ENCODE data around the gene NIPAL3. TPM values are rescaled to one million over a fixed set of nuclear protein-coding genes. Genes with fewer than 3 reads are reported as not detected.

Gene NIPAL3
- total RNA-seq, 2 donors from 2014 or later, result 32.9 to 41.7 TPM

- H3K4me3 Mint-ChIP-seq, result peak overlapping the region; percentile 92
- DNase-seq (no peak), ATAC-seq (no peak)
- H3K9me3 ChIP-seq (ENCODE audit: control insufficient read depth, low read length, poor library complexity, severe bottlenecking), result no peaks in the 10 kb centered on the region
- no peaks in the 10 kb centered on the region for H3K27me3 Mint-ChIP-seq
- peak overlapping the region; percentile 98 for H3K27ac Mint-ChIP-seq
- H3K36me3 Mint-ChIP-seq (ENCODE audit: low read depth), result peaks cover 2% of the 10 kb centered on the region
- H3K4me1 Mint-ChIP-seq, result peaks cover 39% of the 10 kb centered on the region
Measured at GRCh38 chr1:24500448-24501048, 84.9 kb downstream of the NIPAL3 start.

DNA sequence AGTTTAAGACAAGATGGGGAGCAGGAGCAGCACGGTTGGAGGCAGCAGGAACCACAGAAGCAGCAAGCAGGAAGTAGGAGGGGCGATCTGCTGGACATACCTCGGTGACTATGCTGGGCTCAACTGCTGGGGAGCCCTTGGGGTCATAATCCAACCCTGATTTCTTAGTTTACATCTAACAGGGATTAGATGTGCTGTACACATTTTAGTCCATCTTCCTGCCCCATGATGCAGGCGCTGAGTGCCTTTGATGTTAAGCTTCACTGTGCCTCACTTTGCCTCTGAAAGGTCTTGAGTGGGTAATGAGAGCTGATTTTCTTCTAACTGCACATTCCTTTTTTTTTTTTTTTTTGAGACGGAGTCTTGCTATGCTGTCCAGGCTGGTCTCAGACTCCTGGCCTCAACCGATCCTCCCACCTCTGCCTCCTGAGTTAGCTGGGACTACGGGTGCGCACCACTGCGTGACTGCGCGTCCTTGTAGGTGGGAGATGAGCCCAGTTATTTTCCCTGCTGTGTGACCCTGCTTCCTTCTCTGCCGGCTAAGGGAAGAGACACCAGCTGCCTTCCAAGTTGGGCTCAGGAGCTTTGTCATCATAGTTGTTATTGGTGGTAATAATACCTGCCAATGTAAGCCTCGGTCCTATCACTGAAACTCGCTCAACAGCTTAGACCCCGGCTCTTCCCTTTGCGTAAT lies 85.9 kb downstream of the NIPAL3 start:
- H3K4me1 Mint-ChIP-seq, result peaks cover 44% of the 10 kb centered on the region

DNA sequence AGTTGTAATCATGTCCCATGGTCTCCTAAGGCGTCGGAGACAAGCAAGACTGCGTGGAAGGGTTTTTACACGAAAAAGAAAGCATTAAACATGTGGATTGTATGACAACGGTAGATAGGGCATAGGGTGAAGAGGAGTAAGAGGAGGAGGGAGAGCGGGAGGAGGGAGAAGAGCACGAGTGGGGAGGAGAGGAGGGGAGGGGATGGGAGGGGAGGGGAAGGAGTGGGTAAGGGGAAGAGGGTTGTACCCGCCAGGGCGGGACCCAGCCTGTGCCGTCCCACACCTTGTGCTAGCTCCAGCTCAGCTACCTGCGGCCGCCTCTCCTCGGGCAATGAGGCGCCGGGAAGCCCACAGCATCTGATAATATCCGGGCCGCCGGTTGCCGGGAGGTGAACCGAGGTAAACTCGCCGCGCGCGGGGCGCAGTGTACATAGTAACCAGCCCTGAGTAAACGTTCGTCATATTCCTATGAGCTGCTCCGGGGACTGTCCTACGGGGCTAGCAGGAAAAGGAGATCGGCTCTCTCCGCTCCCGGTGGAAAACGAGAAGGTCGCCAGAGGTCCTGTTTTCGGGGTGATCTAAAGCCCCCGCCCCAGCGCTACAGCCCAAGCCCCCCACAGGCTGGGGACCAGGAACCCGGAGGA lies 86.6 kb downstream of the NIPAL3 start:
- ATAC-seq (peak; percentile 78), DNase-seq (peak; percentile 75 to 85 (median 80))
- no peaks in the 10 kb centered on the region for H3K9me3 ChIP-seq (ENCODE audit: control insufficient read depth, low read length, poor library complexity, severe bottlenecking)
- no peaks in the 10 kb centered on the region for H3K27me3 Mint-ChIP-seq
- H3K27ac Mint-ChIP-seq, result peak overlapping the region; percentile 98
- H3K36me3 Mint-ChIP-seq (ENCODE audit: low read depth), result peaks cover 2% of the 10 kb centered on the region
- peaks cover 49% of the 10 kb centered on the region for H3K4me1 Mint-ChIP-seq
- H3K4me3 Mint-ChIP-seq, result peak overlapping the region; percentile 92

More for the DNA sequence above, 85.9 kb downstream of the NIPAL3 start:
- Mint-ChIP-seq H3K4me3 (peak overlapping the region; percentile 92), H3K27me3 (no peaks in the 10 kb centered on the region), H3K27ac (peak overlapping the region; percentile 98), H3K36me3 (ENCODE audit: low read depth) (peaks cover 2% of the 10 kb centered on the region)
- H3K9me3 ChIP-seq (ENCODE audit: control insufficient read depth, low read length, poor library complexity, severe bottlenecking), result no peaks in the 10 kb centered on the region
- ATAC-seq (no peak), DNase-seq (peak in 1 of 3 donors; percentile 20)

- peak within 1 kb of the TSS; percentile 98 for H3K4me3 Mint-ChIP-seq
- peaks cover 2% of the 10 kb centered on the region for H3K36me3 Mint-ChIP-seq (ENCODE audit: low read depth)
- peak within 1 kb of the TSS; percentile 99 for H3K27ac Mint-ChIP-seq
- no peaks in the 10 kb centered on the region for H3K27me3 Mint-ChIP-seq
- ATAC-seq (peak; percentile 70), DNase-seq (peak; percentile 80 to 85 (median 84))
- H3K9me3 ChIP-seq (ENCODE audit: control insufficient read depth, low read length, poor library complexity, severe bottlenecking), result no peaks in the 10 kb centered on the region
- peaks cover 52% of the 10 kb centered on the region for H3K4me1 Mint-ChIP-seq
Measured at GRCh38 chr1:24502709-24503058, 87.1 kb downstream of the NIPAL3 start, which contains the start of gene RCAN3. Gene RCAN3 (plus strand): TSS chr1:24502836. CDS start chr1:24514373, 11,537 bp downstream.

DNA sequence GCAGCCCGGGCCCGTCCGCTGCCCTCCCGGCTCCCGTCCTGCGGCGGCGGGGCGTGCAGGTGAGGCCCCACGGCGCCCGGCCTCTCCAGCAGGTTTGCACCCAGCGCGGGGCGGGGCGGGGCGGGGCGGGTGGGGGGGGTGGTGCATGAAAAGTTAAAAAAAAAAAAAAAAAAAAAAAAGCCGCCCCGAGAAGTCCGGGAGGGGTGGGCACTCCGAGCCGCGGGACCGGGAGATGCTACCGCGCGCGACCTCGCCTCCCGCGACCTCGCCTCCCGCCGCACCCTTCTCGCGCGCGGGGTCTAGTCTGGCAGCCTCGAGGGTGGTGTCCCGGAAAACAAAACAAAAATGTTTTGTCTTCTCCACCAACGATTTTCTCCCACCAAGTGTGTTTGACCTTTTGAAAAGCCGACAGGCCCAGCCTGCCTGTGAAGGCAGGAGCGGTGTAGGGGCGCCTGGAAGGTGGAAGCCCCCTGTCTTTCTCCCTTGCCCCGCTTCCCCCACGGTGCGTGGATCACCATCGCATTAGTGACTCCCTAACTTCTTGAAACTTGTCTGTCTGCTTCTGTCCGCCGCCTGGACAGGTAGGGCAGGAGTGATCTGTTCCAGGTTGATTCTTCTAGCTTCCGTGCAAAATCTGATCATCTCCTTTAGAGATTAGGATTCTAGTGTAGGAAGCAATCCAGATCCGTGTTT lies 87.6 kb downstream of the NIPAL3 start:
- H3K27me3 Mint-ChIP-seq, result no peaks in the 10 kb centered on the region
- H3K9me3 ChIP-seq (ENCODE audit: control insufficient read depth, low read length, poor library complexity, severe bottlenecking), result no peaks in the 10 kb centered on the region
- ATAC-seq (peak; percentile 14), DNase-seq (peak in 1 of 3 donors; percentile 43)
- peaks cover 2% of the 10 kb centered on the region for H3K36me3 Mint-ChIP-seq (ENCODE audit: low read depth)
- H3K4me3 Mint-ChIP-seq, result peak overlapping the region; percentile 98
- peak overlapping the region; percentile 99 for H3K27ac Mint-ChIP-seq
- peaks cover 57% of the 10 kb centered on the region for H3K4me1 Mint-ChIP-seq

- Mint-ChIP-seq H3K4me1 (peaks cover 64% of the 10 kb centered on the region), H3K36me3 (ENCODE audit: low read depth) (peaks cover 2% of the 10 kb centered on the region), H3K27ac (peak overlapping the region; percentile 99), H3K27me3 (no peaks in the 10 kb centered on the region), H3K4me3 (peak overlapping the region; percentile 98)
- ATAC-seq, result no peak
- H3K9me3 ChIP-seq (ENCODE audit: control insufficient read depth, low read length, poor library complexity, severe bottlenecking), result no peaks in the 10 kb centered on the region
- DNase-seq, result no peak
Measured at GRCh38 chr1:24503870-24504523, 88.4 kb downstream of the NIPAL3 start.

DNA sequence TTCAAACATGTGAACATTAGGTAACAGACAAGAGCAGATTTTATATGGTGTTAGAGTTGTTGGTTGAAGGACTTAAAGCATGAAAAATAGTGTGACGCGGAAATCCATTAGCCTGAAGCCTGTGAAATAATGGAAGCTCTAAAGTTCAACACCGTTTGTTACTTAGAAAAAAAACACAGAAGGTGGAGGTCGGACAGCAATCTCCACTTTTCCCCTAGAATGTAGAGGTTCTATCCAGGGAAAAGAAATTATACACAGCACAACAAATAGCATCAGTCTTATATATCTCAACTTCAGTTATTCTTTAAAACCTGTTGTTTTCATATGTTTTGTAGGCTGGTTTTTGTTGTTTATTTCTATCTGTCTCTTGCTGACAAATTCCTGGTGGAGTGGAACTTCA lies 89.0 kb downstream of the NIPAL3 start:
- peaks cover 2% of the 10 kb centered on the region for H3K36me3 Mint-ChIP-seq (ENCODE audit: low read depth)
- DNase-seq (no peak), ATAC-seq (no peak)
- H3K27me3 Mint-ChIP-seq, result no peaks in the 10 kb centered on the region
- H3K27ac Mint-ChIP-seq, result peak overlapping the region; percentile 99
- H3K9me3 ChIP-seq (ENCODE audit: control insufficient read depth, low read length, poor library complexity, severe bottlenecking), result no peaks in the 10 kb centered on the region
- H3K4me3 Mint-ChIP-seq, result peak overlapping the region; percentile 98
- H3K4me1 Mint-ChIP-seq, result peaks cover 66% of the 10 kb centered on the region

DNA sequence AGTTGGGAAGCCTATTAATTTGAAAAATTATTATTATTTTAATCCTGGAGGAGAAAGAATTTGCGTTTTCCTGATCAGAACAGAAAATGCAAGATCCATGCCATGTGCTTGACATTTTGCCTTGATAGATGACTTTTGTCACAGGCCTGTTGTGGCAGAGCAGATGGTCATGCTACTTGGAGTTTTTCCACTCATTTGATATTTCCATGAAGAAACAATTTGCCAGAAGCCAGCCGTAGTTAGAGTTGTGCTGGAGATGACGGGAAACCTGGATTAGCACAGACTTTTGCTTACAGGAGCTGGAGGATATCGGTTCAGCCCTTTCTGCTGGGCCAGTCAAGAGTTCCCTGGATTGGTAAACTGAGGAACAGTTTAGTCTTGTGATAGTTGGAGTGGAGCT lies 90.2 kb downstream of the NIPAL3 start:
- peaks cover 6% of the 10 kb centered on the region for H3K36me3 Mint-ChIP-seq (ENCODE audit: low read depth)

DNA sequence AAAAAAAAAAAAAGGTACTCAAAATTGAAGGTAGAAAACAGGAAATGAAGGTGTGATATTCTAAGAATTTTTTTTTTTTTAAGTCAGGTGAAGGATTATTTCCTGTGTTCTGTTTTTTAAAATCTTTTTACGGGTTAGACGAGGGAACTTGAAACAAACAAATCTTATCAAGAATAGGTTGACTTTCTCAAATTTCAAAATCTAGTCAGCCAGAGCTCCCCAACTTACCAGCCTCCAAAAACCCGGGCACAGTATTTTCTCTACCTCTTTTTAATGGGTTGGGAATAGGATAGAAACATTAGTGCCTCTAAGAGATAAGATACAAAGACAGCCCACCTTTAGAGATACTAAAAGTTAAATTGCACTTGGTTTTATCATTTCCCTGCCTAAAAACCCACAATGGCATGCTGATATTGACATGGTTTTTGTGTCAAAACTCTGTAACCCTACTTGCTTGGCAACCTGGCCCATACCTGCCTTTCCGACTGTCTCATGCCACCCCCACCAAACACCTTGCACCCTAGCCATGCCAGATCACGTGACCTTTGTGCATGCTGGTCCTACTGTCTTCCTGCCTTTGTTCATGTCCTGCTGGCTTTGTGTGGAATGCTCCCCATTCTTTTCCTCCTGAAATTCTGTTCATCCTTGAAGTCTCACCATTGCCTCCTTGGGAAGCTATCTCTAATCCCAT lies 91.2 kb downstream of the NIPAL3 start:
- no peaks in the 10 kb centered on the region for H3K27me3 Mint-ChIP-seq
- peak overlapping the region; percentile 99 for H3K27ac Mint-ChIP-seq
- H3K36me3 Mint-ChIP-seq (ENCODE audit: low read depth), result peaks cover 10% of the 10 kb centered on the region
- no peak for DNase-seq
- H3K4me3 Mint-ChIP-seq, result peak overlapping the region; percentile 90
- H3K9me3 ChIP-seq (ENCODE audit: control insufficient read depth, low read length, poor library complexity, severe bottlenecking), result no peaks in the 10 kb centered on the region
- H3K4me1 Mint-ChIP-seq, result peaks cover 68% of the 10 kb centered on the region
- ATAC-seq, result peak; percentile 1

More for the DNA sequence above, 90.2 kb downstream of the NIPAL3 start:
- Mint-ChIP-seq H3K4me1 (peaks cover 70% of the 10 kb centered on the region), H3K27me3 (no peaks in the 10 kb centered on the region), H3K27ac (peak overlapping the region; percentile 99), H3K4me3 (peak overlapping the region; percentile 90)
- DNase-seq, result no peak
- no peaks in the 10 kb centered on the region for H3K9me3 ChIP-seq (ENCODE audit: control insufficient read depth, low read length, poor library complexity, severe bottlenecking)
- no peak for ATAC-seq

DNA sequence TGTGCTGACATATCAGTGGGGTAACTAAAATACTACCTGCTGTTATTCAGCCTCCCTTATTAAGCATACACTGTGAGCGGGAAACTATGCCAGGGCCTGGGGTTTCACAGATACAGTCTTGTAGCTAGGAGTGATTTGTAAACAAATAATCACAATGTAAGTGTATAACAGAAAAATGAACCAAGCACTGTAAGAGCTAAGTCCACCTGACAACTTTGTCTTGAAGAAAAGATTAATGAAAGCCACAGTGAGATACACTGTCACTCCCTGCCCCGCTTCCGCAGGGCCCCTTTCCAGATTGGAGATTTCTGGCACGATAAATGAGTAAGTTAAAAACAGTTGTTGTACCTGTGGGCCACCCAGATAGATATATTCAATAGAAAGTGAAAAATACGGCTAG lies 91.8 kb downstream of the NIPAL3 start:
- ATAC-seq, result peak; percentile 44
- H3K9me3 ChIP-seq (ENCODE audit: control insufficient read depth, low read length, poor library complexity, severe bottlenecking), result no peaks in the 10 kb centered on the region
- DNase-seq, result peak in 1 of 3 donors; percentile 31
- H3K27me3 Mint-ChIP-seq, result no peaks in the 10 kb centered on the region
- peak overlapping the region; percentile 90 for H3K4me3 Mint-ChIP-seq
- H3K27ac Mint-ChIP-seq, result peak overlapping the region; percentile 99
- peaks cover 11% of the 10 kb centered on the region for H3K36me3 Mint-ChIP-seq (ENCODE audit: low read depth)
- peaks cover 68% of the 10 kb centered on the region for H3K4me1 Mint-ChIP-seq

DNA sequence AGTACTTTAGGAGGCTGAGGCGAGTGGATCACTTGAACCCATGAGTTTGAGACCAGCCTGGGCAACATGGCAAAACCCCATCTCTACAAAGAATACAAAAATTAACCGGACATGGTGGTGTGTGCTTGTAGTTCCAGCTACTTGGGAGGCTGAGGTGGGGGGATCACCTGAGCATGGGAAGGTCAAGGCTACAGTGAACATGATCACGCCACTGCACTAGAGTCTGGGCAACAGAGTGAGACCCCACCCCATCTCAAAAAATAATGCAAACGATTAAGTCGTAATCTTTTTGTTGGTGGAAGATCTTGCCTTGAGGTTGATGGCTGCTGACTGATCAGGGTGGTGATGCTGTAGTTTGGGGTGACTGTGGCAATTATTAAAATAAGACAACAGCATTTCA lies 93.3 kb downstream of the NIPAL3 start:
- Mint-ChIP-seq H3K27me3 (no peaks in the 10 kb centered on the region), H3K36me3 (ENCODE audit: low read depth) (peaks cover 9% of the 10 kb centered on the region), H3K4me1 (peaks cover 68% of the 10 kb centered on the region), H3K4me3 (peak overlapping the region; percentile 71), H3K27ac (peak overlapping the region; percentile 99)
- DNase-seq, result no peak
- no peak for ATAC-seq
- H3K9me3 ChIP-seq (ENCODE audit: control insufficient read depth, low read length, poor library complexity, severe bottlenecking), result no peaks in the 10 kb centered on the region

GRCh38 chr1:24513706-24514105 lies 98.1 kb downstream of the NIPAL3 start:
- peak overlapping the region; percentile 81 for H3K4me3 Mint-ChIP-seq
- no peaks in the 10 kb centered on the region for H3K9me3 ChIP-seq (ENCODE audit: control insufficient read depth, low read length, poor library complexity, severe bottlenecking)
- H3K36me3 Mint-ChIP-seq (ENCODE audit: low read depth), result peaks cover 16% of the 10 kb centered on the region
- peaks cover 48% of the 10 kb centered on the region for H3K4me1 Mint-ChIP-seq
- peak overlapping the region; percentile 89 for H3K27ac Mint-ChIP-seq
- ATAC-seq (no peak), DNase-seq (no peak)
- no peaks in the 10 kb centered on the region for H3K27me3 Mint-ChIP-seq

All from T-helper 17 cell (primary cell).